Forelimb muscle (tissue), 1 donor: ENCODE measurements around the gene LYAR. TPM values are rescaled to one million over a fixed set of nuclear protein-coding genes. Genes with fewer than 3 reads are reported as not detected.

Source experiments
- DNase-seq: peaks from one replicate; pipeline ENCODE4 v3.0.0-alpha.2; 2013; ENCODE audit warnings: low read depth
- polyA plus RNA-seq: library from polyadenylated mRNA; unstranded; fragments of 120-200 nt; gene quantifications from one replicate; pipeline ENCODE4 v1.2.1, GENCODE V29; 2013; ENCODE audit not compliant: insufficient read length

The LYAR gene, protein sequence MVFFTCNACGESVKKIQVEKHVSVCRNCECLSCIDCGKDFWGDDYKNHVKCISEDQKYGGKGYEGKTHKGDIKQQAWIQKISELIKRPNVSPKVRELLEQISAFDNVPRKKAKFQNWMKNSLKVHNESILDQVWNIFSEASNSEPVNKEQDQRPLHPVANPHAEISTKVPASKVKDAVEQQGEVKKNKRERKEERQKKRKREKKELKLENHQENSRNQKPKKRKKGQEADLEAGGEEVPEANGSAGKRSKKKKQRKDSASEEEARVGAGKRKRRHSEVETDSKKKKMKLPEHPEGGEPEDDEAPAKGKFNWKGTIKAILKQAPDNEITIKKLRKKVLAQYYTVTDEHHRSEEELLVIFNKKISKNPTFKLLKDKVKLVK
- 15.3 TPM for polyA plus RNA-seq

GRCh38 chr4:4289941-4290850, at the start of gene LYAR, which contains the start of gene ZBTB49:
TSS of gene LYAR (minus strand) at chr4:4290154. CDS start at chr4:4283742, 6,412 bp downstream.
TSS of gene ZBTB49 (plus strand) at chr4:4290251. CDS start at chr4:4299946, 9,695 bp downstream.
- DNase-seq: peak; percentile 58

DNA sequence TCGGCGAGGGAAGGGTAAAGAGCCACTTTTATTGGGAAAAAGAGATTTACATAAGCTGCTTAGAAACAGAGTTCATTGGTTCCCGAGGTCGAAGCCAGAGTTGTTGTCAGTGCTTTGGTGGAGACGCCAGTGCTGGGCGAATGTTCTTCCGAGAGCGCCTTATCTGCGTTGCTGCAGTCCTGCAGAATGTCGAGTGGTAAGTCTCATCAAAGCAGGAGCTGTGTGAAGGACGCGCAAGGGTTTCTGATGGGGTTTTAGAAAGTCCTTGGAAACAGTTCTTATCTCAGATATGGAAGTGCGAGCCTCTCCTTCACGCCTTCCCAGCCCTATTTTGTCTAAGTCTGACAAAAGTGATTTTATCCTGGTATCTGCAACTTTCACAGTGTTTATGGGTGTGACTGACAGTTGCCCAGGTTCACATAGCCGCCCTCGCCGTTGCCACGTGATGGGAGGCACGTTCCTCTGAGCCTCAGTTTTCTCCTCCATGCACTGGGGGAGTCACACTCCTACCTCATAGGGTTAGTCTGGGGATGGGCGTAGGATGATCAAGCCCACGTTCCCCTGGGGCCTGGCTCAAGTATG, 49.6 kb upstream of the LYAR start:
- no peak for DNase-seq

- no peak for DNase-seq
These were observed 48.5 kb upstream of the LYAR start for GRCh38 chr4:4338210-4339001.

- DNase-seq: no peak
These were observed 45.0 kb upstream of the LYAR start for GRCh38 chr4:4334798-4335520.

- DNase-seq: no peak
These were observed 43.3 kb upstream of the LYAR start for GRCh38 chr4:4333265-4333706.

GRCh38 chr4:4332529-4332928, 42.6 kb upstream of the LYAR start:
- DNase-seq: no peak

- no peak for DNase-seq
These were observed 40.8 kb upstream of the LYAR start for GRCh38 chr4:4330794-4331193.

GRCh38 chr4:4329496-4329895, 39.5 kb upstream of the LYAR start:
- no peak for DNase-seq

GRCh38 chr4:4328840-4329239, 38.9 kb upstream of the LYAR start:
- no peak for DNase-seq

DNA sequence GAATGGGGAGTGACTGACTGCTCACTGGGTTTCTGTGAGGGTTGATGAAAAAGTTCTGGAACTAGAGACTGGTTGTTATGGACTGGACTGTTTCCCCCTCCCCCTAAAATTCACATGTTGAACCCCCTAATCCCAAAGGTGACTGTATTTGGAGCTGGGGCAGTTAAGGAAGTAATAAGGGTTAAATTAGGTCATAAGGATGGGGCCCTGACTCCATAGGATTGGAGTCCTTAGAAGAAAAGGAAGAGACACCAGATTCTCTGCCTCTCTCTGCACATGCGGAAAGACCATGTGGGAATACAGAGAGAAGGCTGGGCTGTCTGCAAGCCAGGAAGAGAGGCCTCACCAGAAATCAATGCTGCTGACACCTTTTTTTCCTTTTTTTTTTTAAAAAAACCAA, 38.3 kb upstream of the LYAR start:
- DNase-seq: no peak

DNA sequence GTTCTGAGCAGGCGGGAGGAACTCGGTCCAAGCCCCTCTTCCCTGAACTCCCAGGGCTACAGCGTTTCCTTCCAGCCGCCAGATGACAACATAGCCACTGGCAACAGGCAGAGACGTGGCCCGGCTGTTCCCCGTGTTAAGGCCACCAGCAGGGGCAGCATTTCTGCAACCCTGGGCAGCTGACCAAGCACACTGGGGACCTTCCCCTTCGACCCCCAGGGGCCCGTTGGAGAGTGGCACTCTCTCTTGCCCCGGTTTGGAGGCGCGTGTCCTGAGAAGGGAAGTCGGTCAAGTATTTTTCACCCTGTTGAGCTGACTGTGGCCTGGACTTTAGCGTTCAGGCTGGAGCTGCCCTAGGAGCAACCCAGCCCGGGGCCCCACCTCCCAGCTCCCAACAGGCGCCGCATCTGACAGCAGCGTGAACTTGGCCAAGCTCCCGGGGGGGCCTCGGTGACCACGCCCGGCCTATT, 37.7 kb upstream of the LYAR start:
- peak; percentile 6 for DNase-seq

GRCh38 chr4:4326166-4326565, 36.2 kb upstream of the LYAR start:
- no peak for DNase-seq

DNA sequence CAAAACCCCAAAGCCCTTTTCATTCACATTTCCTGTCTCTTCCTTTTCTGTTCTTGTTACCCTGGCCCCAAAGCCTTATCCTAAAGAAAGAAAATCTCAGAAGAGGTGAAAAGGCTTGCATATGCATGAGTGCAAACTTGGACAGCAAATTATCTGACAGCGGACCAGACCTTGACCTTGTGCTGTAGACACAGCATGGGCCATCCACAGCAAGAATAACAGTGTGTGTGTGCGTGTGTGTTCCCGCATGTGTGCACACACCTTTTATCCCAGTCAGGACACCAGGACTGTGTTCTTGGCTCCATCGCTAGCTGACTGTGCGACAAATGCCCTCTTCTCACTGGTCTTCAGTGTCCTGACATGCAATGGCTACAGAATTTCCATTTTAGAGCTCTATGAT, 35.4 kb upstream of the LYAR start:
- no peak for DNase-seq

- DNase-seq: no peak
These were observed 34.0 kb upstream of the LYAR start for GRCh38 chr4:4323705-4324534.

DNA sequence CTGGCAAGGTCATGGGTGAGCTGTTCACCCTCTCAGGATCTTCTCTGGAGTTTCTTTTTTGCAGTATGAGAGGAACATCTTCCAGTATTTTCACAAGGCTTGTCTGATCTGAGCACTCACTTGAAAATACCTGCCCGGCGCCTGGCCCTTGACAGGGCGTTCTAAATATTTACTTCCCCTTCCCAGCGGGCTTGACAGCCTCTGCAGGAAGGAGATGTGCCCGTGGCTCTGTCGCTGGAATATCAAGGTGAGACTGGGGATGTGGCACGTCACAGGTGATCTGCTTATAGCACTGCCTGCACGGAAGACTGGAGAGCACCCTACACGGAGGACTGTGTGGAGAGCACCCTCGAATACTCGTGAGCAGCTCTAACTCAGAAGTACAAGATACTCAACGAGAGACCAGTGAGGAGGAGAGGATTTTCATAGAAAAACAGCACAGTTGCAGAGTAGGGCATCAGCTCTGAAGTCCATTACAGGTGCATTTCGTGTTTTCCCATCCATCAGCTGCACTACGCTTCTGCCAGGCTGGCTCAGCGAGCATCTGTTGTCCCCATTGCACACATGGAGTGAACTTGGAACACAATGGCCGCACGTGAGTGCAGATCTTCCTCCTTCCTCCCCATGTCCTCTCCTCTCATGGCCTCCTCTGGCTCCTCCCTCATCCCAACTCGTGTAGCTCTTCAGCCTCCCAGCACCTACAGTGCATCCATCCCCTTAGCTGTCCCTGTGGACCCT, 32.2 kb upstream of the LYAR start:
- no peak for DNase-seq

- no peak for DNase-seq
These were observed 31.2 kb upstream of the LYAR start for GRCh38 chr4:4320951-4321714.

DNA sequence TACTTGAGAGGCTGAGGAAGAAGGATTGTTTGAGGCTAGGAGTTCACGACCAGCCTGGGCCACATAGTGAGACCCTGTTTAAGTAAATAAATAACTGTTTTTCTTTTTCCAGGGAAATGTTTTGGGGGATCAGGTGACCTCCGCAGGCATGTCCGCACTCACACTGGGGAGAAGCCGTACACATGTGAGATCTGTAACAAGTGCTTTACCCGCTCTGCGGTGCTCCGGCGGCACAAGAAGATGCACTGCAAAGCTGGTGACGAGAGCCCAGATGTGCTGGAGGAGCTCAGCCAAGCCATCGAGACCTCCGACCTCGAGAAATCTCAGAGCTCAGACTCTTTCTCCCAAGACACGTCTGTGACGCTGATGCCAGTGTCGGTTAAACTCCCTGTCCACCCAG, 30.6 kb upstream of the LYAR start:
- DNase-seq: no peak
